ENCODE measurements around the gene DLX5.

DLX5 gene

GRCh38 chr7:97025983-97026714, 1.5 kb upstream of the DLX5 start:
- Histone ChIP-seq H3K36me3 (ENCODE audit: low read depth) (no peaks in the 10 kb centered on the region), H3K27ac (ENCODE audit: poor library complexity, severe bottlenecking) (no peak overlapping the region), H3K4me3 (ENCODE audit: severe bottlenecking) (no peak overlapping the region), H3K9me3 (ENCODE audit: severe bottlenecking) (no peaks in the 10 kb centered on the region), H3K4me1 (ENCODE audit: insufficient read depth, poor library complexity, severe bottlenecking) (no peaks in the 10 kb centered on the region), H3K27me3 (ENCODE audit: insufficient read depth, poor library complexity, severe bottlenecking) (peaks cover 87% of the 10 kb centered on the region)
- ATAC-seq (ENCODE audit: low read depth) = no peak
- TF ChIP-seq CTCF (IDR thresholded peaks at IDR 0.05; ENCODE audit: poor library complexity, severe bottlenecking) = no peak
- no peak for DNase-seq (ENCODE audit: low spot score)

GRCh38 chr7:97025130-97025499, 484 bp upstream of the DLX5 start:
- Histone ChIP-seq H3K4me3 (ENCODE audit: severe bottlenecking) (no peak overlapping the region), H3K36me3 (ENCODE audit: low read depth) (no peaks in the 10 kb centered on the region), H3K27ac (ENCODE audit: poor library complexity, severe bottlenecking) (no peak overlapping the region), H3K4me1 (ENCODE audit: insufficient read depth, poor library complexity, severe bottlenecking) (no peaks in the 10 kb centered on the region), H3K9me3 (ENCODE audit: severe bottlenecking) (no peaks in the 10 kb centered on the region), H3K27me3 (ENCODE audit: insufficient read depth, poor library complexity, severe bottlenecking) (peaks cover 86% of the 10 kb centered on the region)
- ATAC-seq (ENCODE audit: low read depth) (no peak), DNase-seq (ENCODE audit: low spot score) (no peak)
- TF ChIP-seq CTCF (IDR thresholded peaks at IDR 0.05; ENCODE audit: poor library complexity, severe bottlenecking) = no peak

- Histone ChIP-seq H3K9me3 (ENCODE audit: severe bottlenecking) (no peaks in the 10 kb centered on the region), H3K27me3 (ENCODE audit: insufficient read depth, poor library complexity, severe bottlenecking) (peaks cover 92% of the 10 kb centered on the region), H3K36me3 (ENCODE audit: low read depth) (no peaks in the 10 kb centered on the region), H3K27ac (ENCODE audit: poor library complexity, severe bottlenecking) (no peak overlapping the region), H3K4me3 (ENCODE audit: severe bottlenecking) (no peak overlapping the region), H3K4me1 (ENCODE audit: insufficient read depth, poor library complexity, severe bottlenecking) (no peaks in the 10 kb centered on the region)
- no peak for ATAC-seq (ENCODE audit: low read depth)
- TF ChIP-seq CTCF (IDR thresholded peaks at IDR 0.05; ENCODE audit: poor library complexity, severe bottlenecking) = no peak
- no peak for DNase-seq (ENCODE audit: low spot score)
Observed at GRCh38 chr7:97022491-97023306, 1.9 kb downstream of the DLX5 start.

GRCh38 chr7:97021747-97022490, 2.7 kb downstream of the DLX5 start:
- Histone ChIP-seq H3K9me3 (ENCODE audit: severe bottlenecking) (no peaks in the 10 kb centered on the region), H3K27me3 (ENCODE audit: insufficient read depth, poor library complexity, severe bottlenecking) (peaks cover 93% of the 10 kb centered on the region), H3K4me3 (ENCODE audit: severe bottlenecking) (no peak overlapping the region), H3K4me1 (ENCODE audit: insufficient read depth, poor library complexity, severe bottlenecking) (no peaks in the 10 kb centered on the region), H3K27ac (ENCODE audit: poor library complexity, severe bottlenecking) (no peak overlapping the region), H3K36me3 (ENCODE audit: low read depth) (no peaks in the 10 kb centered on the region)
- TF ChIP-seq CTCF (IDR thresholded peaks at IDR 0.05; ENCODE audit: poor library complexity, severe bottlenecking) = no peak
- no peak for ATAC-seq (ENCODE audit: low read depth)
- DNase-seq (ENCODE audit: low spot score) = no peak
